NCI-H1436 treated with DMSO at 0.1 percent for 48 hours (cell line): Measurements from ENCODE around the gene EIF3L.

Experiments
- DNase-seq: peaks from one replicate; lab custom pipeline; 2025; lab: John Stamatoyannopoulos, UW

Gene EIF3L

GRCh38 chr22:37930270-37930951 is 81.2 kb downstream of the EIF3L start:
- DNase-seq, result no peak

GRCh38 chr22:37930952-37931440 is 81.8 kb downstream of the EIF3L start:
- no peak for DNase-seq

DNA sequence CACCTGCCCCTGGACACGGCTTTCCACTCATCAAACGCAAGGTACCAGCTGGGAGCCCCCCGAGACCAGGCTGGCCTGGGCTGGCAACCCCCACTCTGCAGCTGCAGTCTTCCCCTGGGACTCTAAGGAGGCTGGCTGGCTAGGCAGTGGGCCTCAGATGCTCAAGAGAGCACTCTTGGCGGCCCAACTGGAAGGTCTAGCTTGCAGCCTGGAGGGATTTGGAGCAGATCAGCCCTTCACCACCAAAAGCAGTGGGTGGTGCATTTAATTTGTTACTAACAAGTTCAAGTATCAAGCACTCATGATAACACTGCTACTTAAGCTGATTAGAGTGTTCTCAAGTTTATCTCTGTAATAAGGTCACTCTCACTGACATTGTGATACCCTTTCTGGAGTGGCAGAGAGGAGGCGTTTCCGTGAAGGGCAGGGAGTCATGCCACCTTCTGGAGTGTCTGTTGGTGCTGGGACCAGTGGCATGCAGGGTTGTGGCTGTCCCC is 82.7 kb downstream of the EIF3L start:
- no peak for DNase-seq

DNA sequence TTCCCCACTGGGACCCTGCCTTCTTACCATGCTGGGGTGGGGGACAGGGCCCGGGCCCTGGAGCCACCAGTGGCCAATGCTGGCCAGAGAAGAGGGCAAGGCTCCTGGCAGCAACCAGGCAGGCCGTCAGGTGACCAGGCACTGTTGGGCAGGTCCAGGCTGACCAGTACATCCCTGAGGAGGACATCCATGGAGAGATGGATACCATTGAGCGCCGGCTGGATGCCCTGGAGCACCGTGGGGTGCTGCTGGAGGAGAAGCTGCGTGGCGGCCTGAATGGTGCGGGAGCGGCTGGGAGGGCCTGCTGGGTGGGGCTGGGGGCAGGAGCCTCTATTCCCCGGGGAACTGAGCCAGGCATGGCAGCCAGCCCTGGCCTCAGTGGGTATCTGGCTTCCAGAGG is 83.2 kb downstream of the EIF3L start:
- no peak for DNase-seq

- DNase-seq, result no peak
Observed at GRCh38 chr22:37932821-37933578, 83.8 kb downstream of the EIF3L start.

- no peak for DNase-seq
Observed at GRCh38 chr22:37933711-37934376, 84.6 kb downstream of the EIF3L start.
